Placental epithelial cell (primary cell): Measurements from ENCODE around the gene IL11RA. TPM values are rescaled to one million over a fixed set of nuclear protein-coding genes. Genes with fewer than 3 reads are reported as not detected.

Experiments
- small RNA-seq: library from RNA; depleted of rRNA; stranded (forward); fragments of <200 nt; gene quantifications from one replicate; pipeline ENCODE3, GENCODE V24; 2012
- total RNA-seq: library from RNA; depleted of rRNA; stranded (reverse); fragments of >200 nt; gene quantifications from 2 replicates; pipeline ENCODE4 v1.2.3, GENCODE V29; 2012

The IL11RA gene
- total RNA-seq: 22.6 and 37.7 TPM in 2 replicates

DNA sequence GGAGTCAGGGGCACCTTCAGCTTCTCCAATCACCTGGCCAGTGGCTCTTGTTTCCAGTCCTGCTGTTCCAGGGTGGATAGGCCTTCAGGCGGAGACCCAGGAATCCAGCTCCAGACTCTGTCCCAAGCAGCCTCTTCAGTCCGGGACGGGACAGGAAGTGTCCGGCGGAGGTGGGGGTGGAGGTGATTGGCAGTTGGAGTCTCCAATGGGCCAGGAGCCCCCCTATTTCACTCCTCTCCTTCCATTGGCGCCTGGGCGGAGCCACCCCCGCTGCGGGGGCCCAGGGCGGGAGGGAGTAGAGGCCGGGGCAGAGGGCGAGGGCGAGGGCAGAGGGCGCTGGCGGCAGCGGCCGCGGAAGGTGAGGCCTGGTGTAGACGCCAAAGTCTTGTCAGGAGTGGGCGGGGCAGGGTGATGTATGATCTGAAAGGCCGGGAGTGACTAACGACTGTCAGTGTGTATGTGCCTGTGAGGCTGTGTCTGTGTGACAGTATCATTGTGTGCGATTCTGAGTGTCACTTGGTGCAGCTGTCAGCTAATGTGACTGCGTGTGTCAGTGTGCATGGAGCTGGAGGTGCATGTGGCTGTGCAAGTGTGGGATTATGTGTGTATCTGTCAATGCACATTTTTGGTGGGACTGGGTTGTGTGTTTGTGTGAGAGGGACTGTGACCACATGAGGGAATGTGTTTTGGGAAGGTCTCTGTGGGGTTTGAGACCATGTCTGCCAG is at the start of gene IL11RA:
Gene IL11RA, plus strand, starts transcription at position 310 of the 726 bp plus-strand sequence. CDS start 3,033 bp downstream, outside the sequence.

DNA sequence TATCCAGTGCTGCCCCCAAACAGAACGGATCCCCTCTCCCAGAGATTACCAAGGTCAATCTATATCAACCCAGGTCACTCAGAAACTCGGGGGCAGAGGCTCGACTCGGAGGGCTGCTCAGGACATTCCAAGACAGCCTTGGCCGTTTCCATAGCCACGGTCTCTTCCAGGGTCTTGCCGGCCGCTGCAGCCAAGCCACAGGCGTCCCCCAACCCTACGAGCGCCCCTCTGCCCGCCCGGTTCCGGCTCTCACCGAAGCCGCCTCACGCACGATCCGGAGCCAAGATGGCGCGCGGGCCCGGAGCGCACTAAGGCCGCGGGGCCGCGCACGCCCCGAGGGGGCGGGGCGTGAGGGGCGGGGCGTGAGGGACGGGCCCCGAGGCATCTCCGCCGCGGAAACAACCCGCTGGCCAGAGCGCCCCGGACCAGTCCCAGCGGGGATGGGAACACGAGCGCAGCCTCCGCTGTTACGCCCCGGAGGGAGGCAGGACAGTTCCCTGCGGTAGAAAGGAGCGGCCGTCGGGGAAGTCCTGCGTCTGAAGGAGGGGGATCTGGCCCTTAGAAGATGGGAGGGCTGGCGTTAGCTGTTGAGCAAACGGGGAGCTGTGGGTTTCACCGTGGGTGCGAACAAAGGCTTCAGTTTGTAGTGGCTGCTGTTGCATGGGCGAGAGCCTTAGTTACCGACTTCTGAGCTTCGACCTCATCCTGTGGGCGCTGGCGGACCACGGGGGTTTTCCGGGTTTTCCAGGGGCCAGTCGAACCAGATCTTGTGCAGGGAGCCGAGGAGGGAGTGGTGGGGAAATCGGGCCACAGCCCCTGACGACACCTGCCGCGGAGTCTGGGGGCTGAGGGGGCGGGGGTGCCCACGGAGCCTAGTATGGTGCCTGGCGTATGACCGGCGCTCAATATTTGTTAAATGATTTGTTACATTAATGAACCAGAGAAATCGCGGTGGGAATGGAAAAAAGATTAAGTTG is 39.9 kb upstream of the IL11RA start, which contains the start of gene RPP25L:
Gene RPP25L, minus strand, starts transcription at position 287 of the 977 bp plus-strand sequence. CDS start 801 bp downstream, outside the sequence.

DNA sequence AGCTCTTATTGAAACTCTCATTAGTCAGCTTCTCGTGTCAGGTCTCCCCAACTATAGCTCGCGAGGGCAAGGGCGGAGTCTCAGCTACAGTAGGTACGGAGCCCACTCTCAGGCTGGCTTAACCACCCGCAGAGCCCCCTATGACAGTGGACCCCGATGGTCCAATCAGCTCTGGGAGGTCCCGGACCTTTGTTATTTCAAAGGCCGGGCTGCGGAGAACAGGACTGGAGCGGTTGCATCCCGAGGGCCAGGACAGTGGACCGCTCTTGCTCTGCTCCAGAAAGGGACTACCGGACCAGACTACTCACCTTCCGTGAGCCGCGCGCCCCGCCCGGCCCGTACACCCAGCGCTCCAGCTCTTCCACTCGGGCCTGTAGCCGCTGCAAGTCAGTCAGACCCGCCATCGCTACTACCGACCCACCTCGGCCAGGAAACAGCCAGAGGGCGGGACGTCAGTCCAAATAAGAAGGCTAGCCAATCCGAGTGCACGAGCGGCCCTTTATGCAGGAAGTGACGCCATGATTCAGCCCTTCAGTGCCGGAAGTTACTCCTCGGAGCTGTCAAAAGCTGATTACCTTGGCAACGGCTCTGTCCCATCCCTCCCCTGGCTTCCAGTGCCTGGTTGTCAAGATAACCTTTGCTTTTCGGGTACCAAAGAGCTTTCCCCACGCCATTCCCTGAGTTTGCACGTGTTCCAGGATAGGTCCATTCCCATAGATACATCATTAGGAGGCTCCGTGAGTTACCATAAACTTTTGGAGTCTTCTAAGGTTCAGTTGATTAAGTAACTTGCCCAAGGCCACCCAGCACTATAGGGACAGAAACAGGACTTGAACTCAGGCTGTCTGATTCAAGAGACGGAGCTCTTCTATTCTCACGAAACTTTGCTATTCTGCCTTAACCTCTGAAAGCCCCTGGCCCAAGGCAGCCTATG is 31.7 kb upstream of the IL11RA start, which contains the start of gene DCTN3:
Gene DCTN3, minus strand, starts transcription at position 435 of the 934 bp plus-strand sequence. Its CDS starts 31 bp downstream, at position 404.

DNA sequence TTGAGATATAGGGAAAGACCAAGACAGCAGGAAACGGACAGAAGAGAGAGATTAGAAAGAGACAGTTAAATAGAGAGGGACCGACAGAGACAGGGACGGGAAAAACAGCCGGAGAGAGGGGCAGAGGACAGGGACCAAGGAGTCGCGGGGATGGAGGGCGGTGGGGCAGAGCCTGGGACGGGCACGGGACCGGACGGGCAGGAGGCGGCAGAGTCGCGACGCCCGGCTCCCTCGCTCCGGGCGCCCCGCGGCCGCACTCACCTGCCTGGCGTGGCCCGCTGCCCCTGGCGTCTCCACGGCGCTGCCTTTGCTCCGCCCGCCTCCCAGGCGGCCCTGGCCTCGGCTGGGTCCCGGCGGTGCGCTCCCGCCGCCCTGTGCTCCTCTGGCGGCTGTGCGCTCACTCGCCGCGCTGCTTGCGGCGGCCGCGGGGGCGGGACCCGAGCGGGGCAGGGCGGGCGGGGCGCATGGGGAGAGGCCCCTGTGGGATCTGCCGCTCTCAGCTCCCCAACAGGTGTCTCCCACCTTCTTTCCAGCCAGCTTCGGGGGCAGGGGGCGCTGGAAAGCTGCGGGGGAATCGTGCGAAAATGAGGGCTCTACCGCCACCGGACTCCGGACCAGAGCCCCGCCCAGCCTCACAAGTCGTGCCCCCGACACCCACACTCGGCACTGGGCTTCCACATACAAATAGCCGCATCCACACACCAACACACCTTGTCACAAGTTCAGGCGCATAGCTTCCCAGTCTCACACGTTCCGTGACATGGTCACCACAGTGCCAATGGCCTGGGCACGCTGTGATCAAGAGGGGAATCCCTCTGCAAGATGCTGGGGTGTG is 23.1 kb upstream of the IL11RA start, which contains the start of gene ARID3C:
Gene ARID3C, minus strand, starts transcription at position 411 of the 835 bp plus-strand sequence. CDS start 1,052 bp downstream, outside the sequence.

DNA sequence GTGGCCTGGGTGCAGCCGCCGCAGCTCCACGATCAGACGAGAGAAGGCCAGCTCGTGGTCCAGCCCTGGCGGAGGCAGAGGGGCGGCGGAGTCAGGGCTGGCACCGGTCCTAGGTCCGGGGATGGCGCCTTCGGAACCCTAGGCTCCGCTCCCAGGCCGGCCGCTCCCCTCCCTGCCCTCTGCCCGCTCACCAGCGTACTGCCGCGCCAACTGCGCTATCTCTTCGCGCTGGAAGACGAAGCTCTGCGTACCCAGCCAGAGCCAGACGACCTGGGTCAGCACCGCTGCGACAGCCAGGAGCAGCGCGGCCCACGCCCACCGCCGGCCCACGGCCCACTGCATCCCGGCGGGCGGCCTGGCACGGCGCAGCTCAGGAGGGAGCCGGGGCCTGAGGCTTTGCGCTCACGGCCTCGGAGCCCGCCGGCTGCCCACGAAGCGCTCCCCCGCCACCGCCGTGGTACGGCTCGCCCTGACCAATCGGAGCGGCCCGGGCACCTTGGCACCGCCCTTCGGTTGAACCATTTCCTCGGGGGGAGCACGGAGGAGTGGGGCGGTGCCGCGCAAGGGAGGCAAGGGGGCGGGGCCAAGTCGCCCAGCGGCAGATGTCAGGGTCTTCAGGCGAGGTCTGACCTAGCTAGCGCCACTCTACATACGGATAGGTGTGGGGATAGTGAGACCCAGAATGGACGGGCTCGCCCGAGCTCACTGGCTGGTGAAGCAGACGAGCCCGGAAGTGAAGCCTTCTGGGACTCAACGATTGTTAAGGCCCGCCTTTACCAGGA is 14.4 kb upstream of the IL11RA start, which contains the start of gene SIGMAR1:
Gene SIGMAR1, minus strand, starts transcription at position 432 of the 782 bp plus-strand sequence. Its CDS starts 90 bp downstream, at position 342.

DNA sequence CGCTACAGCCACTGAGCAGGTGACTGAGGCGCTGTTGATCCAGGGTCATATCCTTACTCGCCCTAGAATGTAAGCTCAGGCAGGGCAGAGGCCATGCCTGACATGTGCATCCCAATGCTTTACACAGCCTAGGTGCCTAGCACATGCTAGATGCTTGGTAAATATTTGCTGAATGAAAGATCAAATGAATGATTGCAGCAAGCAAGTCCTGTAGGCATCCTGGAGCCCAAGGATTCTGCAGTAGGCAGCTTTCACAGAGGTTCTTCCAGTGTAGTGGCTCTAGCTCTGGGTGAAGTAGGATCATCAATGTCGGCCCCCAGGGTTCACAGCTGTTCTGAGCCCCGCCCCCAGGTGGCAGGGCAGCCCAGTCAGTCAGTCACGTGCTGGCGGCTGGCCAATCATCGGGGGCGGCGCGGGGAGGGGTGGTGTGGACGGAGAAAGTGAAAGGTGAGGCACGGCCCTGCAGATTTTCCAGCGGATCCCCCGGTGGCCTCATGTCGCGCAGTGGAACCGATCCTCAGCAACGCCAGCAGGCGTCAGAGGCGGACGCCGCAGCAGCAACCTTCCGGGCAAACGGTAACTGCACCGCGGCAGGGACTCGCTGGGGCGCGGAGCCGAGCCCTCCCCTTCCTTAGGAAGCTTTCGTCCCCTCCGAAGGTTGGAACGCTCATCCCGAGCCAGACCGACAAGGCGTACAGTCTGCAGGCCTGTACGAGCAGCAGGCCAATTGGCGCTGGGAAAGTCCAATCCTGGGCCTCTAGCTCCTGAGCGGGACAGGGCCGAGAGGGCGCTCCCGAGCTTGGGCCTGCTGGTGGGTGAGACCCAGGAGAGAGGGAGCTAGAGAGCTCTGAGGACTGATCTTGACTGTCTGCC is 5.5 kb upstream of the IL11RA start, which contains the start of gene GALT:
Gene GALT, plus strand, starts transcription at position 465 of the 873 bp plus-strand sequence. Its CDS starts 30 bp downstream, at position 495.

DNA sequence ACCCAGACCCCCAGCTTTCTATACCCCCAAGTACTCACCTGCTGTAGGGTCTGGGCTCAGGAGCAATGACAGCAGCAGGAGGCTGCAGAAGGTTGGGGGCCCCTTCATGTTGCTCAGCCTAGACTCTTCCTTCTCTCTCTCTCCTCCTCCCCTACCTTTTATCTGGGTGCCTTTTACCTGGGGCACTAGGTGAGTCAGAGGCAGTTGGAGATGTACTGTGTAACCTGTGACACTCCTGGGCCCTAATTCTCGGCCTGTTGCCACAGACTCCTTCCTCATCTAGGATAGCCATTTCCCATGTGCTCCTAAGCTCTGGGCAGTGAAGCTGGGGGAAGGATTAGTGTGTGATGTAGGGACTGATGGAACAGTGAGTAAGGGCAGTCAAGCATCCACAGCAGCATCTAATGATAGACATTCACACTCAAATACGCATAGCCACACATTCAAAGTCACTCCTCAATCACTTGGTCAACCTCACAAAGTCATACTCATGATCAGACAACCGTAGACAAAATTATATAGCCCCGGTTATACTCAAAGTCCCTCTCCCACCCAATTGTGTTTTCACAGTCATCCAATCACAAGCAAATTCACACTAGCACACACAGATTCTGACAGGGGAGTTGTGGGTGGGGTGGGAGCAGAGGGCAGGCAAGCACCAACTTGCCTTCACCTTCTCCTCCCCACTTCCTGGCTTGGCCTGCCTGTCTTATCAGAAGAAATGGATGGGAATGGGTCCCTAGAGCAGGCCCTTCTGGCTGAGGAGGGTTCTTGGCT is 10.7 kb downstream of the IL11RA start, which contains the start of gene CCL27:
Gene CCL27, minus strand, starts transcription at position 132 of the 777 bp plus-strand sequence. Its CDS starts 24 bp downstream, at position 108.

DNA sequence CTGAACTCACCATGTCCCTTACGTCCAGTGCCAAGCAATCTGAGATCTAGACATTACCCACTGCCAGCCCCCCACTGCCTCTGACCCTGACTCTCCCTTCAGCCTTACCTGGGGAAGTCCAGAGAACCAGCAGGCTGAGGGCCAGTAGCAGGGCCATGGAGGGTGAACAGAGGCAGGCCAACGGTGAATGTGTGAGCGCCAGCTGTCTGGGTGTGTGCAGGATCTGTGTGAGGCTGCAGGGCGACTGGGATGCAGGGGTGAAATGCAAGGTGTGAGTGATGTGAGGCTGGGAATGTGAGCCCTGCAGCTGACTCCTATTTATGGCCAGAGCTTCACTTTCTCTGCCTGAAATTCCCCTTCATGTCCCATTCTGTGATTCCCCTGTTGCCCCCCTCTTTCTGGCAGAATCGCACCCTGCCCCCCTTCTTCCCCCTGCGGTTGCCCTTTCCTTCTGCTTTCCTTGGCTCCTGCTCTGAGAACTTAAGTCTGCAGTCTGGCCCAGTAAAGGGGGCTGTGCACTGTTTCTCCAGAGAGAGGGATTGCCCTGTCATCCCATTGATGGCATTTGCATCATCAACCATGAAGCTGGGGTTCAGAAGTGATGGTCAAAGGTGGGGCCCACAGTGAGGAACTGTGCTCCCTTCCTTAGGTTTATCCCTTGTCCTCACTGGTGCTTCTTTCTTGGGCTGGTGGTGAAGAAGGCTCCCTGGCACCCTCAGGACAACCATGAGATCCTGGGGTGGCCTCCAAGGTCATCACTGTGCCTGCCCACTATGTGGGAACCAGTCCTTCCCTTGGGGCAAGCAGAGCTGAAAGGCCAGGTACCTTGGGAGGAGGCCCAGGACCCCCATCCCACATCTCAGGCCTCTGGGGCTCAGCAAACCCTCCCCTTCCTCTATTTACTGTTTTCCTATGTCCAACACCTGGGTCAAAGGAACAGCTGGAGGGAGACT is 39.3 kb downstream of the IL11RA start, which contains the start of gene CCL19:
Gene CCL19, minus strand, starts transcription at position 294 of the 953 bp plus-strand sequence. Its CDS starts 137 bp downstream, at position 157.

DNA sequence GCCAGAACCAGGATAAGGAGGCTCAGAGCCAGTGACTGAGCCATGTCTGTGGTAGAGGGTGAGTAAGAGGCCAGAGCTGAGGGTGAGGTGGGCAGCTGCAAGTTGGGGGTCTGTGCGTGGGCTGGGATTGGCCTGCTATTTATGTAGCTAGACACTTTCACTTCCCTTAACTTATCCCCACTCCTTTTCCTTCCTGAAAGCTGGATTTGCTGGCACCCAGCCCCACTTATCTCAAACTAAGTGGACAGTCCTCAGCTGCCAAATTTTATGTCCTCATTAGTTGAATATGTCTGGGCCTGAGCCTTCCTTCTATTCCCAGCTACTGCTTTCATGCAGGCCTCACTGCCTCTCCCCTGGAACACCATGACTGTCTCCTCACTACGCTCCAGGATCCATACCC is 58.0 kb downstream of the IL11RA start, which contains the start of gene CCL21:
Gene CCL21, minus strand, starts transcription at position 114 of the 400 bp plus-strand sequence. Its CDS starts 70 bp downstream, at position 44.

Small RNA genes within 50 kb of the gene (small RNA-seq; reads per million reads assigned to genes)
- gene CCL27: not detected

Other genes with a start within 250 kb of the IL11RA start
- 7.9 and 14.2 TPM in 2 replicates for gene FAM219A, start 193.6 kb upstream of the IL11RA start, total RNA-seq
- gene DNAI1, start 193.4 kb upstream of the IL11RA start, total RNA-seq: 1.2 TPM in 1 of 2 replicates, not detected in the other
- gene ENHO, start 129.2 kb upstream of the IL11RA start, total RNA-seq: not detected in 2 replicates
- not detected in 2 replicates for gene CNTFR, start 62.5 kb upstream of the IL11RA start, total RNA-seq
- gene RPP25L, start 40.1 kb upstream of the IL11RA start, total RNA-seq: 16.1 and 32.2 TPM in 2 replicates
- gene DCTN3, start 31.7 kb upstream of the IL11RA start, total RNA-seq: 102 and 104 TPM in 2 replicates
- gene ARID3C, start 23.1 kb upstream of the IL11RA start, total RNA-seq: not detected in 2 replicates
- gene SIGMAR1, start 14.4 kb upstream of the IL11RA start, total RNA-seq: 46.3 and 71.0 TPM in 2 replicates
- 70.6 and 84.8 TPM in 2 replicates for gene GALT, start 5.5 kb upstream of the IL11RA start, total RNA-seq
- not detected in 2 replicates for gene CCL27, start 10.5 kb downstream of the IL11RA start, total RNA-seq
- gene CCL19, start 39.1 kb downstream of the IL11RA start, total RNA-seq: not detected in 2 replicates
- not detected in 2 replicates for gene CCL21, start 58.0 kb downstream of the IL11RA start, total RNA-seq